HG02588 (cell line): ENCODE data around the gene OBSCN.
"Not testable (repeated sequence)": the region's sequence is repeated elsewhere in the genome, so short reads cannot be mapped to it uniquely, and the experiment has no call there.

ENCODE experiments used
- ATAC-seq: cut with Tn5 transposase; IDR thresholded peaks from one replicate; pipeline ENCODE4 v1.9.1; 2021; ENCODE audit warnings: mild to moderate bottlenecking, moderate library complexity; ENCODE audit not compliant: unreplicated experiment

Gene OBSCN

DNA sequence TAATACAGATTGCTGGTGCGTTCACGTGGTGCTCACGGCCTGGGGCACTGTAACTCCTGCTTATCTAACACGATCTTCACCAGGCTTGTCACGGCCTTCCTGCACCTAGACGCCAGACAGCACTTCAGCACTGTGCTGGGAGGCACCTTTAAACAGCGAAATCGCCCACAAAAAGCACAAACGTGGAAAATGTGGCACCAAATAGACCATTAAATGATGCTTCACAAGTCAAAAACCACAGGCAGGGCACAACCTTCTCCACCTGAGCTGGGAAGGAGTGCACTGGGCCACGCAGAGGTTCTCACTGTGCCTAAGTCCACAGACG lies 22.2 kb upstream of the OBSCN start:
- ATAC-seq, result no peak

- not testable (repeated sequence) for ATAC-seq
Observed at GRCh38 chr1:228188249-228188648, 19.6 kb upstream of the OBSCN start.

DNA sequence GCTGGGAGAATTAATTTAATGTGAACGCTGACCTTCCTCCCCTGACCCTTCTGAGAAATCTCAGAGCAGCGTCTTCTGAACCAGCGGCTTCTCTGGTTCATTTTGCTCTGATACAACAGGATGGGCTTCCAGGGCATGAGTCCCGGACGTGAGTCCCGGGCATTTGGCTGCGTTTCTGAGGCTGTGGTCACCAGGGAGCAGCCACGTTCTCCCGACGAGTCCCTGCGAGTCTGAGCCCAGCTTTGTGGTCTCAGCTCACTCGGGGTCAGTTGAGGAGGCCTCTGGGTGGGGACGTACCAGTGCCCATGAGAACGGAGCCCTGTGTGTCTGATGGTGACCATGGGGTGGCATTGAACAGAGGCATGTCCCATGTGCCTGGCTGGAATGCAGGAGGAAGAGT lies 17.7 kb upstream of the OBSCN start:
- no peak for ATAC-seq

- ATAC-seq, result no peak
Observed at GRCh38 chr1:228190778-228191177, 17.1 kb upstream of the OBSCN start.

GRCh38 chr1:228194436-228194835 lies 13.4 kb upstream of the OBSCN start:
- no peak for ATAC-seq

- no peak for ATAC-seq
Observed at GRCh38 chr1:228194921-228195812, 12.7 kb upstream of the OBSCN start.

- ATAC-seq, result no peak
Observed at GRCh38 chr1:228197555-228198147, 10.2 kb upstream of the OBSCN start.

- ATAC-seq, result no peak
Observed at GRCh38 chr1:228198977-228199590, 8.8 kb upstream of the OBSCN start.

DNA sequence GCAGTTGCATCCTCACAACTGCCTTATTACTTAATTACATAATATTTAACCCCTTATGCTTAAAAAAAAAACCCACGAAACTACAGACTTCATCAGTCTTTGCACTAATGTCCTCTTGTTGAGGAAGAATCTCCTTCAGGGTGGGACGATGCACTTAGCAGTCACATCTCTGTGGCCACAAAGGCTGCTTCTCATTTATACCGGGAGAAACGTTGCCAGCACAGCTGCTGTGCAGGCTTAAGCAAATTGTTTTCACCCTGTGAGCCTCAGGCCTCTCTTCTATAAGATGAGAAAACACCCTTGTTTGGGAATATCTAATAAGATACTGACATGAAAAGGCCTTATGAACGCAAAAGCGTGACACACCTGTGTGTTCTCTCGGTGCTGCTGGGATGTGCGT lies 2.9 kb upstream of the OBSCN start:
- no peak for ATAC-seq

DNA sequence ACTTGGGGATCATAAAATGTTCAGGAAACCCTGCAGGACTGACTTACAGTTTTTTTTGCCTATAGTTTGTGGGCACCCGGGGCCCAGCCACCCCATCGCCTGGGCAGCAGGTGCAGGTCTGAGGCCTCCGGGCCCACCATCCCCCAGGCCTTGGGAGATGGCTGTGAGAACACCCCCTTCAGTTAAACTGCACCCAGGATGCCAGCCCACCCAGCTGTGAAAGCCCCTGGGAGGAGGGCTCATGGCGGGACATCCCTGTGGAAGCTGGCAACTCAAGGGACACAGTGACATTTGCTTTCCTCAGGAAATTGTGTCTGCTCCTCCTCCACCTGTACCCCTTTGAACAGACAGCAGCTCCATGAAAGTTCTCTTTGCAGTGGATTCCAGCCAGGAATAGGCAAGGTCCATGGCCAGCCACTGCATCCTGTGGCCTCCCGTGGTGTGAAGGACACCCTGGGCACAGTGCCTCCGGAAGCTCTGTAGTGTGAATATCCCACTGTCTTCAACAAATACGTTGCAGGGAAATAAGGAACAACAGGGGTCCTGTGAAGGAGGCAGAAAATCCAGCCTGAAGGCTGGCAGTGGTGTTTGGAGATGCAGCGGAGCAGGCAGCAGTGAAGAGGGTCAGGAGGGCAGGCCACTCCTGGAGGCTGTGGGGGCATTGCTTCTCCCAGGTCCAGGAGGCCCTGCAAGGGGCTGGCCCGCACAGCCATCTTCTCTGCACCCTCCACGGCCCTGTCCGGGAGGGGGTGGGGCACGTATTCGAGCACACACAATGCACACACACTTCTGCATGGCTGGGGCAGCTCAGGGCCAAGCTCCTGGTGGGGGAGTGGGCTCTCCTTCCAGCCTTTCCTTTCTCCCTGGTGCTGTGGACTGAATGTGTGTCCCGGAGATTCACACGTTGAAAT lies 2.1 kb upstream of the OBSCN start:
- ATAC-seq, result no peak

- ATAC-seq, result no peak
Observed at GRCh38 chr1:228206582-228207351, 1.1 kb upstream of the OBSCN start.

DNA sequence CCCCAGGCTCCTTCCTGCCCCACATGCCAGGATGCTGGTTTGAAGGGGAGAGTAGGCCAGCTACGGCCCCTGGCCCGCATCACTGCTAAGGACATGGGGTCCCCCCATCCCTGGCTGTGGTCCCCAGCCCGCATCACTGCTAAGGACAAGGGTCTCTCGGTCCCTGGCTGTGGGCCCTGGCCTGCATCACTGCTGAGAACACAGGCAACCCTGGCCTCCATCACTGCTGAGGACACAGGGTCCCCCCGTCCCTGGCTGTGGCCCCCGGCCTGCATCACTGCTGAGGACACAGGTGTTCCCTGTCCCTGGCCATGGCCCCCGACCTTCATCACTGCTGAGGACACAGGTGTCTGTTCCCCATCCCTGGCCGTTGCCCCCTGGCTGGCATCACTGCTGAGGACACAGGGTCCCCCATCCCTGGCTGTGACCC lies 448 bp upstream of the OBSCN start:
- ATAC-seq, result no peak

DNA sequence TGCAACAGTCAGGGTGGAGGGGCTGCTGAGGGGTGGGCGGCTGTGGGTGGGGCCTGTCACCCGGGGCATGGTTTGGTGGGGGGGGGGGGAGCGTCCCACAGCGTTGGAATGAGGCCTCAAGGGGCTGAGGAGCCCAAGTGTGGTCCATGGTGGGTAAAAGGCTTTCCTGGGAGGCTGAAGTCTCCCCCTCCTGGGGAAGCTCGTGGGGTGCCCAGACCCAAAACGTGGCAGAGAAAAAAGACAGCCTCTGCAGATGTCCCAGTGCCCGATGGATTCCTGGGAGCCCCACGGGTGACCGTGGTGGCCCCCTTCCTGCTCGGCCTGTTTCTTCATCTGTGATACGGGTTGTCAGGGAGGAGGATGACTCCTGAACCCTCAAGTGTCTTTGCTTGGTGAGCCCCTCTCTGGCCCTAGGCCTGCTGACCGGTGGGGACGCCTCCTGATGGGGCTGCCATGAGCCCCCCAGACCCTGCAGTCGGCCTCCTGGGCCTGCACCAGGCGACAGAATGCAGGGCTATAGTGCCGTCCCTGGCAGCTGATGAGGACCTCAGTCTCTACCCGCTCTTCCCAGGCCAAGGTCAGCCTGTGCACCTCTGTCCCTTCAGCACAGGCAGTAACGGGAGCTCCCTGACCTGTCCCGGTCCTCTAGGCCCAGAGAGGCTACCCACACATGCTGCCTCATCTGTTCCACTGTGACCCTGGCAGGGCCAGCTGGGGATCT lies 1.1 kb downstream of the OBSCN start:
- ATAC-seq, result no peak

- no peak for ATAC-seq
Observed at GRCh38 chr1:228209657-228210056, 1.8 kb downstream of the OBSCN start.

DNA sequence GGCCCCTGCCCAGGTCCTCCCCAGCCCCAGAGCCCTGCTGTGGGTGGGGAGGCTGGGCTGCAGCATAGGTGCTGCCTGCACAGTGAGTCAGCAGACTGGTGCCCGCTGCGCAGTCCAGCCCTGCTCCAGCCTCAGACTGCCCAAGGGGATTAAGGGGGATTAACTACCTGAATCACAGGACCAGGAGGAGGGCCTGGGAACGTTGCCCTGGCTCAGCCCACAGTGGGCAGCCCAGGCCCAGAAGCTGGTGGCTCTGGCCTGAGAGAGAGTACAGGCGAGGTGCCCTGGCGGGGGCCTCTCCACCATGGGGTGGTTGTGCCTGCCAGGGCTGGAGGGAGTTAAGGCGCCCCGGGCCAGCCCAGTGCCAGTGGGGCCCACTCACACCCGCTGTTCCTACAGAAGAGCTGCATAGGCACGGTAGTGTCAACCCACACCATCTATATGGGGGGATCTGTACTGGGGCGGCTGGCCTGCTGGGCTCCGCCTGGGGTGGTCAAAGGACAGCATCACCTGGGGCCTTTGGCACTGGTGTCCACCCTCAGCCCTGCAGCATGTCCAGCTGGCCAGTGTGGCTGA lies 2.3 kb downstream of the OBSCN start:
- no peak for ATAC-seq

DNA sequence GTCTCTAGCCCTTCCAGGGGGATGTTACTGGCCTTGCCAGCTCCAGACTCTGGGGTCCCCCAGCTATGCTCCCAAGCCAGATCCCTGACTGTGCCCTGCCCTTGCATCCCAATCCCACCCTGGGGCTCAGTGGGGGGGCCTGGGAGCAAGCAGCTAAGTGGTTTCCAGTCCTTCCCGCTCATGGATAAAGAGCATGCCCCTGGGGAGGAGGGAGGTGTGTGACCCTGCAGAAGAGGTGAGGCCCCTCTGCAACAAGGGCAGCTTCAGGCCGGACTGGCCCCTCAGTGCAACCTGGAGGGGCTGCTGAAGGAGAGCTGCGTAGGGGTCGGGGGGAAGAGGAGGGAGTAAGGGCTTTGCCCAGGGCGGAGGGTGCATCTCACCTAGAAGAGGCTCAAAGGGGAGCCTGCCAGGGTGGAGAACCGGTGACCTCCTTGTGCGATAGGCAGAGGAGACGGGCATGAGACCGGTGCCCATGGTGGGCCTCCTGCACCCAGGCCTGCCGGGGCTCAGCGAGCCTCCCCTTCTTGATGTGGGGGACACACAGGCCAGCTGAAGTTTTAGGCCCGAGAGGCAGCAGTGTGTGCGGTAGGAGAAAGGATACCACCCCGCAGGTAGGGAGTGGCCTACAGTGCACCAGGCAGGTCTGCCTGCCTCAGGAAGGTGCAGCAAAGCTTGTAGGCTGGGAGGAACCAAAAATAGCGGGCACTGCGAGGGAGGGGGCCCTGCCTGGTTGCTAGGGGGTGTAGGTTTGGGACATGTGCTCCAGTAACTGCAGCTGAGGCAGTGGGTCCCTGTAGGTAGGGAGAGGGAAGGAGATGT lies 3.1 kb downstream of the OBSCN start:
- no peak for ATAC-seq

DNA sequence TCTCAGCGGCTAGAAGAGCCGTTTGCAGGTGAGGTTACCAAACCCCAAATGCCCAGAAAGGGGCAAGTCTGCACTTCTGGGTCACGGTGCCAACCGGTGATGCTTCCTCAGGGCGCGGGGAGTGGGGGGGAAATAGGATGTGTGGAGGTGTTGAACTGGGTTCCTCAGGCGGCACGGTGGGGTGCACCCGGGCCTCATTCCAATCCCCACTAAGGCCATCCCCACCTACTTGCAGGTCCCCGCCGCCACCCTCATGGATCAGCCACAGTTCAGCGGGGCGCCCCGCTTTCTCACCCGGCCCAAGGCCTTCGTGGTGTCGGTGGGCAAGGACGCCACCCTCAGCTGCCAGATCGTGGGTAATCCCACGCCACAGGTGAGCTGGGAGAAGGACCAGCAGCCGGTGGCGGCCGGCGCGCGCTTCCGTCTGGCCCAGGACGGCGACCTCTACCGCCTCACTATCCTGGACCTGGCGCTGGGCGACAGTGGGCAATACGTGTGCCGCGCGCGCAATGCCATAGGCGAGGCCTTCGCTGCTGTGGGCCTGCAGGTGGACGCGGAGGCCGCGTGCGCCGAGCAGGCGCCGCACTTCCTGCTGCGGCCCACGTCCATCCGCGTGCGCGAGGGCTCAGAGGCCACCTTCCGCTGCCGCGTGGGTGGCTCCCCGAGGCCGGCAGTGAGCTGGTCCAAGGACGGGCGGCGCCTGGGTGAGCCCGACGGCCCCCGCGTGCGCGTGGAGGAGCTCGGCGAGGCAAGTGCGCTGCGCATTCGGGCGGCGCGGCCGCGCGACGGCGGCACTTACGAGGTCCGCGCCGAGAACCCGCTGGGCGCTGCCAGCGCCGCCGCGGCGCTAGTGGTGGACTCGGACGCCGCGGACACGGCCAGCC lies 3.9 kb downstream of the OBSCN start:
- no peak for ATAC-seq
